Endothelial cell of umbilical vein (primary cell): ENCODE results near the gene ATXN1. TPM values are rescaled to one million over a fixed set of nuclear protein-coding genes. Genes with fewer than 3 reads are reported as not detected.

Experiments used
- BruUV-seq: library from RNA; stranded (reverse); fragments of 400-500 nt; replicated peaks from 2 replicates; lab custom pipeline; 2021; lab: Mats Ljungman, UMichigan
- CTCF ChIA-PET: fragments of 300-600, 350-600 bp; sonication (Branson Sonifier 250); formaldehyde crosslinking; loops from one replicate; lab custom pipeline; 2021; ENCODE audit warnings: antibody characterized with exemption, inconsistent platforms; lab: Charles Lee
- POLR2A ChIA-PET: fragments of 300-600, 350-600 bp; sonication (Branson Sonifier 250); formaldehyde crosslinking; loops from one replicate; lab custom pipeline; 2021; ENCODE audit warnings: antibody characterized with exemption, inconsistent platforms; lab: Charles Lee
- DNase-seq: peaks from one replicate; pipeline ENCODE4 v3.0.0-alpha.2; 2011; ENCODE audit warnings: low read depth, low spot score
- FAIRE-seq: peaks from 2 replicates; lab custom pipeline; 2011; peaks lifted over from hg19 to GRCh38; lab: Jason Lieb, UNC
- H2AFZ ChIP-seq: 2 replicates; pipeline ENCODE4 v1.6.0; 2012; ENCODE audit warnings: low read depth, low read length, control low read depth, inconsistent platforms
- H3K27ac ChIP-seq: 2 replicates; pipeline ENCODE4 v1.5.1; 2011; ENCODE audit warnings: low read depth, mild to moderate bottlenecking, control low read depth, low read length, moderate library complexity; ENCODE audit not compliant: insufficient read depth
- H3K27me3 ChIP-seq, 2 experiments: 2 replicates each; pipeline versions ENCODE4 v1.6.0 to v1.6.1; 2011; ENCODE audit warnings: low read length in 2 of 2, mixed read lengths in 1 of 2; ENCODE audit not compliant: control insufficient read depth in 2 of 2, insufficient read depth in 2 of 2
- H3K36me3 ChIP-seq, 2 experiments: 2 replicates in 1 of 2; 3 replicates in 1 of 2; pipeline ENCODE4 v1.5.1; 2011; ENCODE audit warnings: low read length in 2 of 2, mild to moderate bottlenecking in 1 of 2, moderate library complexity in 1 of 2; ENCODE audit not compliant: control insufficient read depth in 2 of 2, insufficient read depth in 2 of 2; ENCODE audit errors: extremely low read depth in 1 of 2
- H3K4me1 ChIP-seq: 3 replicates; pipeline ENCODE4 v1.5.1; 2011; ENCODE audit warnings: mild to moderate bottlenecking, low read length; ENCODE audit not compliant: control insufficient read depth, insufficient read depth; ENCODE audit errors: extremely low read depth
- H3K4me2 ChIP-seq: 2 replicates; pipeline ENCODE4 v1.6.1; 2011; ENCODE audit warnings: low read length, control low read depth, mixed read lengths; ENCODE audit not compliant: insufficient read depth
- H3K4me3 ChIP-seq, 3 experiments: fragments of 200-600 bp in 1 of 3; sonication (generic), shearing (Covaris generic) in 1 of 3; replicated peaks in 1 of 3; 2 replicates each; pipeline ENCODE4 v1.5.1; 2011 to 2016; ENCODE audit warnings: control low read depth in 3 of 3, low read length in 3 of 3, mild to moderate bottlenecking in 2 of 3, inconsistent platforms in 1 of 3, low read depth in 1 of 3, moderate library complexity in 1 of 3; ENCODE audit not compliant: insufficient read depth in 1 of 3
- H3K79me2 ChIP-seq: 2 replicates; pipeline ENCODE4 v1.6.0; 2012; ENCODE audit warnings: low read length, inconsistent platforms; ENCODE audit not compliant: control insufficient read depth, insufficient read depth
- H3K9ac ChIP-seq: replicated peaks from 2 replicates; pipeline ENCODE3; 2011; ENCODE audit warnings: low read length, control low read depth; ENCODE audit not compliant: insufficient read depth; ENCODE audit errors: extremely low read depth
- H3K9me1 ChIP-seq: replicated peaks from 3 replicates; pipeline ENCODE4 v1.6.0; 2011; ENCODE audit warnings: mild to moderate bottlenecking, low read length; ENCODE audit not compliant: control insufficient read depth, insufficient read depth; ENCODE audit errors: extremely low read depth
- H3K9me3 ChIP-seq: replicated peaks from 2 replicates; pipeline ENCODE4 v1.5.1; 2012; ENCODE audit warnings: low read length, inconsistent platforms; ENCODE audit not compliant: control insufficient read depth, insufficient read depth
- H4K20me1 ChIP-seq: replicated peaks from 2 replicates; pipeline ENCODE3; 2011; ENCODE audit warnings: mild to moderate bottlenecking, low read length; ENCODE audit not compliant: control insufficient read depth, insufficient read depth; ENCODE audit errors: extremely low read depth
- EZH2 ChIP-seq: IDR thresholded peaks from 2 replicates; pipeline ENCODE4 v1.6.1; 2012; ENCODE audit warnings: borderline replicate concordance, low read depth, mild to moderate bottlenecking, moderate library complexity, low read length, inconsistent platforms; ENCODE audit not compliant: severe bottlenecking
- FOS ChIP-seq: IDR thresholded peaks from 2 replicates; pipeline ENCODE4 v1.6.1; 2011; ENCODE audit warnings: mild to moderate bottlenecking, low read length, moderate library complexity, borderline replicate concordance; ENCODE audit not compliant: insufficient read depth
- GATA2 ChIP-seq: IDR thresholded peaks from 2 replicates; pipeline ENCODE4 v1.7.0; 2011; ENCODE audit warnings: low read depth, mild to moderate bottlenecking, moderate library complexity, mixed read lengths, low read length; ENCODE audit not compliant: insufficient read length, insufficient read depth
- JUN ChIP-seq: IDR thresholded peaks from 2 replicates; pipeline ENCODE4 v1.6.1; 2011; ENCODE audit warnings: borderline replicate concordance, low read depth; ENCODE audit not compliant: insufficient read length, insufficient read depth
- MAX ChIP-seq: IDR thresholded peaks from 2 replicates; pipeline ENCODE4 v1.6.1; 2011; ENCODE audit not compliant: insufficient read depth, insufficient read length
- MYC ChIP-seq: IDR thresholded peaks from one replicate; pipeline ENCODE4 v1.6.1; 2011; ENCODE audit warnings: mild to moderate bottlenecking, low read depth, low read length
- POLR2A ChIP-seq: IDR thresholded peaks from 2 replicates; pipeline ENCODE4 v1.6.1; 2012; ENCODE audit warnings: low read depth, mild to moderate bottlenecking, control low read depth, low read length
- POLR2AphosphoS5 ChIP-seq: IDR thresholded peaks from 2 replicates; pipeline ENCODE4 v1.6.1; 2012; ENCODE audit warnings: low read depth, mild to moderate bottlenecking, control low read depth, low read length, moderate library complexity; ENCODE audit not compliant: insufficient read depth
- dilution Hi-C: fragments of 300-500 bp; cut with MboI; formaldehyde crosslinking; loops from one replicate; pipeline ENCODE4 v1.15.0; 2019; ENCODE audit warnings: low sequenced_read_pairs; ENCODE audit not compliant: extremely low pct_ligation_motif_present
- intact Hi-C: fragments of 100-400 bp; cut with micrococcal nuclease; formaldehyde crosslinking; loops from one replicate; pipeline ENCODE4 v1.10.0; 2022
- polyA plus RNA-seq, 4 experiments: library from polyadenylated mRNA; depleted of rRNA in 3 of 4; stranded (reverse) in 3 of 4; unstranded in 1 of 4; fragments of >200 nt; gene quantifications; 2 replicates each; pipeline versions ENCODE4 v1.2.1 to v1.2.3, GENCODE V29; 2011 to 2012; ENCODE audit warnings: missing spikeins in 1 of 4
- total RNA-seq: library from RNA; stranded (reverse); gene quantifications from 2 replicates; pipeline ENCODE4 v1.2.3, GENCODE V29; 2021
- TF ChIP-seq, protein P1 (sequence below), 2 donors: IDR thresholded peaks; 1 replicate in 1 of 2; 2 replicates in 1 of 2; pipeline ENCODE4 v1.5.1; 2011; ENCODE audit warnings: low read length in 2 of 2, mild to moderate bottlenecking in 2 of 2, moderate library complexity in 2 of 2, control low read depth in 1 of 2, inconsistent platforms in 1 of 2, low read depth in 1 of 2; ENCODE audit not compliant: insufficient read depth in 1 of 2; ENCODE audit errors: extremely low read depth in 1 of 2

Gene ATXN1
- total and polyA plus RNA-seq, 2 donors (not counting 3 experiments of a cell fraction or from before 2014, with no cell fraction given) = 16.4 to 33.0 TPM

- intact Hi-C loops = no loop called here
- no peak overlapping the region for H2AFZ ChIP-seq
- ChIA-PET POLR2A (no interaction called here), CTCF (no interaction called here)
- no peaks in the 10 kb centered on the region for H3K79me2 ChIP-seq
- H3K9me1 ChIP-seq = no peaks in the 10 kb centered on the region
- H3K4me3 ChIP-seq = no peak overlapping the region
- no TSS peak for BruUV-seq
- DNase-seq (no peak), FAIRE-seq (no peak)
- no peaks in the 10 kb centered on the region for H4K20me1 ChIP-seq
- no peaks in the 10 kb centered on the region for H3K9me3 ChIP-seq
- no peaks in the 10 kb centered on the region for H3K36me3 ChIP-seq
- TF ChIP-seq EZH2 (no peak), JUN (no peak), MYC (no peak), MAX (no peak), GATA2 (no peak), FOS (no peak), POLR2A (no peak), POLR2AphosphoS5 (no peak)
- TF ChIP-seq, protein P1, sequence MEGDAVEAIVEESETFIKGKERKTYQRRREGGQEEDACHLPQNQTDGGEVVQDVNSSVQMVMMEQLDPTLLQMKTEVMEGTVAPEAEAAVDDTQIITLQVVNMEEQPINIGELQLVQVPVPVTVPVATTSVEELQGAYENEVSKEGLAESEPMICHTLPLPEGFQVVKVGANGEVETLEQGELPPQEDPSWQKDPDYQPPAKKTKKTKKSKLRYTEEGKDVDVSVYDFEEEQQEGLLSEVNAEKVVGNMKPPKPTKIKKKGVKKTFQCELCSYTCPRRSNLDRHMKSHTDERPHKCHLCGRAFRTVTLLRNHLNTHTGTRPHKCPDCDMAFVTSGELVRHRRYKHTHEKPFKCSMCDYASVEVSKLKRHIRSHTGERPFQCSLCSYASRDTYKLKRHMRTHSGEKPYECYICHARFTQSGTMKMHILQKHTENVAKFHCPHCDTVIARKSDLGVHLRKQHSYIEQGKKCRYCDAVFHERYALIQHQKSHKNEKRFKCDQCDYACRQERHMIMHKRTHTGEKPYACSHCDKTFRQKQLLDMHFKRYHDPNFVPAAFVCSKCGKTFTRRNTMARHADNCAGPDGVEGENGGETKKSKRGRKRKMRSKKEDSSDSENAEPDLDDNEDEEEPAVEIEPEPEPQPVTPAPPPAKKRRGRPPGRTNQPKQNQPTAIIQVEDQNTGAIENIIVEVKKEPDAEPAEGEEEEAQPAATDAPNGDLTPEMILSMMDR (IDR thresholded peaks at IDR 0.05; ENCODE audit: extremely low read depth in 1 of 2, insufficient read depth in 1 of 2, low read depth in 1 of 2, low read length in 2 of 2) = no peak
- no peak overlapping the region for H3K27ac ChIP-seq
- dilution Hi-C loops = no loop called here
- H3K4me1 ChIP-seq = peaks cover 10% of the 10 kb centered on the region
- no peak overlapping the region for H3K4me2 ChIP-seq
- no peak overlapping the region for H3K9ac ChIP-seq
- H3K27me3 ChIP-seq = no peaks in the 10 kb centered on the region
Observed at GRCh38 chr6:16360365-16360764, 400.9 kb downstream of the ATXN1 start.
